HepG2 (cell line): ENCODE measurements around the gene SEZ6. TPM values are rescaled to one million over a fixed set of nuclear protein-coding genes. Genes with fewer than 3 reads are reported as not detected.
A peak's percentile ranks its signal among the peaks of the same experiment; 100 is the strongest.

Source experiments
- DPF2 ChIP-seq: sonication (generic); formaldehyde crosslinking; IDR thresholded peaks from 2 replicates; pipeline ENCODE4 v1.4.0; 2020; ENCODE audit warnings: mild to moderate bottlenecking, low read depth, missing genetic modification reagents, borderline replicate concordance
- KLF11 ChIP-seq: IDR thresholded peaks from 2 replicates; pipeline ENCODE4 v1.6.1; 2016; ENCODE audit warnings: missing compliant biosample characterization
- MAFF ChIP-seq: IDR thresholded peaks from 2 replicates; pipeline ENCODE4 v1.6.1; 2011; ENCODE audit warnings: low read depth, low read length, improper control_type of control experiment
- MIXL1 ChIP-seq: IDR thresholded peaks from 2 replicates; pipeline ENCODE4 v1.6.1; 2016
- SP2 ChIP-seq: sonication (generic); formaldehyde crosslinking; IDR thresholded peaks from 2 replicates; pipeline ENCODE4 v1.5.1; 2020; ENCODE audit warnings: mild to moderate bottlenecking, missing genetic modification reagents
- TCF12 ChIP-seq, 2 experiments: fragments of 450-650 bp in 1 of 2; sonication (generic) in 1 of 2; formaldehyde crosslinking in 1 of 2; IDR thresholded peaks; 2 replicates each; pipeline versions ENCODE4 v1.6.1 to v1.8.0; 2017 to 2022; ENCODE audit warnings: antibody characterized with exemption in 1 of 2, mild to moderate bottlenecking in 1 of 2, missing genetic modification reagents in 1 of 2, moderate library complexity in 1 of 2
- ZFP36 ChIP-seq: fragments of 150-350 bp; IDR thresholded peaks from 2 replicates; pipeline ENCODE4 v1.6.1; 2018; ENCODE audit warnings: borderline replicate concordance, low read length, low read depth; ENCODE audit not compliant: partially characterized antibody
- ZNF136 ChIP-seq: sonication (generic); formaldehyde crosslinking; IDR thresholded peaks from 2 replicates; pipeline ENCODE4 v1.8.1; 2022; ENCODE audit warnings: low read depth, mild to moderate bottlenecking, moderate library complexity, missing genetic modification reagents
- ZNF337 ChIP-seq: sonication (generic); formaldehyde crosslinking; IDR thresholded peaks from 2 replicates; pipeline ENCODE4 v1.5.1; 2020; ENCODE audit warnings: missing genetic modification reagents, low read depth, mild to moderate bottlenecking, borderline replicate concordance
- ZNF616 ChIP-seq: sonication (generic); formaldehyde crosslinking; IDR thresholded peaks from 2 replicates; pipeline ENCODE4 v1.5.0; 2020; ENCODE audit warnings: low read depth, mild to moderate bottlenecking, missing genetic modification reagents
- ZNF816 ChIP-seq: sonication (generic); formaldehyde crosslinking; IDR thresholded peaks from 2 replicates; pipeline ENCODE4 v1.8.0; 2022; ENCODE audit warnings: missing genetic modification reagents, mild to moderate bottlenecking, borderline replicate concordance
- polyA plus RNA-seq, 8 experiments: library from polyadenylated mRNA; depleted of rRNA in 3 of 8; stranded (reverse) in 7 of 8; unstranded in 1 of 8; fragments of >200 nt; fragmentation: Illumina TruSeq in 4 of 8; extraction: Trizol in 4 of 8; gene quantifications; 2 replicates each; pipeline versions ENCODE4 v1.2.1 to v1.2.3, GENCODE V29; 2011 to 2016; ENCODE audit warnings: low read depth in 4 of 8, missing spikeins in 1 of 8, mixed read lengths in 1 of 8; ENCODE audit not compliant: insufficient read depth in 1 of 8
- total RNA-seq, 5 experiments: library from RNA; depleted of rRNA; stranded (reverse); fragments of >200 nt; fragmentation: Illumina TruSeq; extraction: Trizol; gene quantifications; 2 replicates each; pipeline ENCODE4 v1.2.3, GENCODE V29; 2016; ENCODE audit warnings: low read depth in 1 of 5
- TF ChIP-seq, protein P1 (sequence below): sonication (generic); formaldehyde crosslinking; conservative IDR thresholded peaks from 2 replicates; pipeline ENCODE4 v1.5.0; 2020; ENCODE audit warnings: missing genetic modification reagents
- TF ChIP-seq, protein P2 (sequence below): sonication (generic); formaldehyde crosslinking; IDR thresholded peaks from 2 replicates; pipeline ENCODE4 v1.8.1; 2023; ENCODE audit warnings: mild to moderate bottlenecking, inconsistent platforms, moderate library complexity, missing genetic modification reagents, borderline replicate concordance
- TF ChIP-seq, protein P3 (sequence below): sonication (generic); formaldehyde crosslinking; IDR thresholded peaks from 2 replicates; pipeline ENCODE4 v1.4.0; 2020; ENCODE audit warnings: missing genetic modification reagents
- TF ChIP-seq, protein P4 (sequence below): sonication (generic); formaldehyde crosslinking; IDR thresholded peaks from 2 replicates; pipeline ENCODE4 v1.8.0; 2022; ENCODE audit warnings: mild to moderate bottlenecking, missing genetic modification reagents, borderline replicate concordance

SEZ6 gene
- total and polyA plus RNA-seq, 2 of the 13 experiments (the other 11 are each of a cell fraction or from before 2014, with no cell fraction given): not detected

DNA sequence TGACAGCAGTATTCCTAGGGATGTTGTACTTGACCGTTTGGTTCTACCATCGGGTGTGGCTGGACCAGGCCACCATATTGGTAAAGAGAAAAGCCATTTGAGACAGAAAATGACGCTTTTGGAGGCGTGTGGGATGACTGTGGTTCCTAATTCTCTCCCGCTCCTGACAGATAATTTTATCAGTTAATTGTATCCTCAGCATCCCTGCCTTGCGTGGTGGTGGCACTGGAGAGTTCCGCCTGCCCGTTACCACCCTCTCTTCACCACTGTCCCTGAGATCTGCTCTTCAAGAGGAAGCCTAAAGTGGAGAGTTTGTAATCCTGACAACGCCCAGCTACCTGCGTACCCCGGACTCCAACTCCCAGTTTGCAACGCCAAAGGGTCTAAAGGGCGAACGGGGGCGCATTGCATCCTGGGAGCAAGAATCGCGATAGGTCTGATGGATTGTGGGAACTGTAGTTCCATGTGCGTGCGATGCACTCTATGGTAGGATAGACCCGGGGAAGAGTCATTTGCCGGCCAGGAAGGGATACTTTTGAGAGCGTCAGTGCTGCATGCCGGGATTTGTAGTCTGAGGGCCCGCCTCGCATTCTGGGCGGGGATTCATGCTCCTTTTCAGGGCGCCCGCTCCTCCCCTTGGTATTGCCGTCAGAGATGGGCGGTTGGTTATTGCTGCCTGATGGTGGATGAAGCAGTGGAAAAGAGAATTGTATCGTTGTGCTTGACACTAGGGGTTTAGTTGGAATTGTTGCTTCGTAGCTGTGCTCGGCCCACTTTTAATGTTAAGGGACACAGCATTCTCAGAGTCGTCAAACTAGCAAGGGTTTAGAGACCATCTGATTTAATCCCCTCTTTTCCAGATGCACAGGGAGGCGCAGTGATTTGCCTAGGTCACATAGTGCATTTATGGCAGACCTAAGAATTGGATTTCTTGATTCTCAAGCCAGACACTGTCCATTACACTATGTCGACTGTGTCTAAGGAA is 53.5 kb downstream of the SEZ6 start (continued):
- TF ChIP-seq DPF2: no peak
- TF ChIP-seq SP2 (CRISPR knock-in tag): peak; percentile 57; the same call in 1 of the 2 replicates
- no peak for TF ChIP-seq KLF11 (CRISPR knock-in tag)
- TF ChIP-seq MIXL1 (CRISPR knock-in tag): peak; percentile 75; the same call in 1 of the 2 replicates
- TF ChIP-seq TCF12 (IDR thresholded peaks at IDR 0.05): no peak
- no peak for TF ChIP-seq TCF12 (CRISPR knock-in tag; IDR thresholded peaks at IDR 0.05)
- TF ChIP-seq, protein P1, sequence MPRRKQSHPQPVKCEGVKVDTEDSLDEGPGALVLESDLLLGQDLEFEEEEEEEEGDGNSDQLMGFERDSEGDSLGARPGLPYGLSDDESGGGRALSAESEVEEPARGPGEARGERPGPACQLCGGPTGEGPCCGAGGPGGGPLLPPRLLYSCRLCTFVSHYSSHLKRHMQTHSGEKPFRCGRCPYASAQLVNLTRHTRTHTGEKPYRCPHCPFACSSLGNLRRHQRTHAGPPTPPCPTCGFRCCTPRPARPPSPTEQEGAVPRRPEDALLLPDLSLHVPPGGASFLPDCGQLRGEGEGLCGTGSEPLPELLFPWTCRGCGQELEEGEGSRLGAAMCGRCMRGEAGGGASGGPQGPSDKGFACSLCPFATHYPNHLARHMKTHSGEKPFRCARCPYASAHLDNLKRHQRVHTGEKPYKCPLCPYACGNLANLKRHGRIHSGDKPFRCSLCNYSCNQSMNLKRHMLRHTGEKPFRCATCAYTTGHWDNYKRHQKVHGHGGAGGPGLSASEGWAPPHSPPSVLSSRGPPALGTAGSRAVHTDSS (CRISPR knock-in tag): 0 out of 2 replicates have a peak, but pooled peaks have one; percentile 82
- peak; percentile 9; the same call in 1 of the 2 replicates for TF ChIP-seq ZNF616
- TF ChIP-seq ZFP36: no peak
- TF ChIP-seq, protein P2, sequence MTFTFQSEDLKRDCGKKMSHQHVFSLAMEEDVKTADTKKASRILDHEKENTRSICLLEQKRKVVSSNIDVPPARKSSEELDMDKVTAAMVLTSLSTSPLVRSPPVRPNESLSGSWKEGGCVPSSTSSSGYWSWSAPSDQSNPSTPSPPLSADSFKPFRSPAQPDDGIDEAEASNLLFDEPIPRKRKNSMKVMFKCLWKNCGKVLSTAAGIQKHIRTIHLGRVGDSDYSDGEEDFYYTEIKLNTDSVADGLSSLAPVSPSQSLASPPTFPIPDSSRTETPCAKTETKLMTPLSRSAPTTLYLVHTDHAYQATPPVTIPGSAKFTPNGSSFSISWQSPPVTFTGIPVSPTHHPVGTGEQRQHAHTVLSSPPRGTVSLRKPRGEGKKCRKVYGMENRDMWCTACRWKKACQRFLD (CRISPR knock-in tag): no peak
- TF ChIP-seq, protein P3, sequence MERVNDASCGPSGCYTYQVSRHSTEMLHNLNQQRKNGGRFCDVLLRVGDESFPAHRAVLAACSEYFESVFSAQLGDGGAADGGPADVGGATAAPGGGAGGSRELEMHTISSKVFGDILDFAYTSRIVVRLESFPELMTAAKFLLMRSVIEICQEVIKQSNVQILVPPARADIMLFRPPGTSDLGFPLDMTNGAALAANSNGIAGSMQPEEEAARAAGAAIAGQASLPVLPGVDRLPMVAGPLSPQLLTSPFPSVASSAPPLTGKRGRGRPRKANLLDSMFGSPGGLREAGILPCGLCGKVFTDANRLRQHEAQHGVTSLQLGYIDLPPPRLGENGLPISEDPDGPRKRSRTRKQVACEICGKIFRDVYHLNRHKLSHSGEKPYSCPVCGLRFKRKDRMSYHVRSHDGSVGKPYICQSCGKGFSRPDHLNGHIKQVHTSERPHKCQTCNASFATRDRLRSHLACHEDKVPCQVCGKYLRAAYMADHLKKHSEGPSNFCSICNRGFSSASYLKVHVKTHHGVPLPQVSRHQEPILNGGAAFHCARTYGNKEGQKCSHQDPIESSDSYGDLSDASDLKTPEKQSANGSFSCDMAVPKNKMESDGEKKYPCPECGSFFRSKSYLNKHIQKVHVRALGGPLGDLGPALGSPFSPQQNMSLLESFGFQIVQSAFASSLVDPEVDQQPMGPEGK: peak; percentile 11; the same call in 1 of the 2 replicates
- TF ChIP-seq, protein P4, sequence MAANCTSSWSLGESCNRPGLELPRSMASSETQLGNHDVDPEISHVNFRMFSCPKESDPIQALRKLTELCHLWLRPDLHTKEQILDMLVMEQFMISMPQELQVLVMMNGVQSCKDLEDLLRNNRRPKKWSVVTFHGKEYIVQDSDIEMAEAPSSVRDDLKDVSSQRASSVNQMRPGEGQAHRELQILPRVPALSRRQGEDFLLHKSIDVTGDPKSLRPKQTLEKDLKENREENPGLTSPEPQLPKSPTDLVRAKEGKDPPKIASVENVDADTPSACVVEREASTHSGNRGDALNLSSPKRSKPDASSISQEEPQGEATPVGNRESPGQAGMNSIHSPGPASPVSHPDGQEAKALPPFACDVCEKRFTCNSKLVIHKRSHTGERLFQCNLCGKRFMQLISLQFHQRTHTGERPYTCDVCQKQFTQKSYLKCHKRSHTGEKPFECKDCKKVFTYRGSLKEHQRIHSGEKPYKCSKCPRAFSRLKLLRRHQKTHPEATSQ: no peak
- no peak for TF ChIP-seq ZNF337 (CRISPR knock-in tag)
- TF ChIP-seq MAFF: 0 out of 2 replicates have a peak, but pooled peaks have one; percentile 6
- TF ChIP-seq ZNF136 (CRISPR knock-in tag): peak; percentile 88; the same call in 1 of the 2 replicates
- no peak for TF ChIP-seq ZNF816
